ENCODE measurements around the gene EPHX1.

The EPHX1 gene

DNA sequence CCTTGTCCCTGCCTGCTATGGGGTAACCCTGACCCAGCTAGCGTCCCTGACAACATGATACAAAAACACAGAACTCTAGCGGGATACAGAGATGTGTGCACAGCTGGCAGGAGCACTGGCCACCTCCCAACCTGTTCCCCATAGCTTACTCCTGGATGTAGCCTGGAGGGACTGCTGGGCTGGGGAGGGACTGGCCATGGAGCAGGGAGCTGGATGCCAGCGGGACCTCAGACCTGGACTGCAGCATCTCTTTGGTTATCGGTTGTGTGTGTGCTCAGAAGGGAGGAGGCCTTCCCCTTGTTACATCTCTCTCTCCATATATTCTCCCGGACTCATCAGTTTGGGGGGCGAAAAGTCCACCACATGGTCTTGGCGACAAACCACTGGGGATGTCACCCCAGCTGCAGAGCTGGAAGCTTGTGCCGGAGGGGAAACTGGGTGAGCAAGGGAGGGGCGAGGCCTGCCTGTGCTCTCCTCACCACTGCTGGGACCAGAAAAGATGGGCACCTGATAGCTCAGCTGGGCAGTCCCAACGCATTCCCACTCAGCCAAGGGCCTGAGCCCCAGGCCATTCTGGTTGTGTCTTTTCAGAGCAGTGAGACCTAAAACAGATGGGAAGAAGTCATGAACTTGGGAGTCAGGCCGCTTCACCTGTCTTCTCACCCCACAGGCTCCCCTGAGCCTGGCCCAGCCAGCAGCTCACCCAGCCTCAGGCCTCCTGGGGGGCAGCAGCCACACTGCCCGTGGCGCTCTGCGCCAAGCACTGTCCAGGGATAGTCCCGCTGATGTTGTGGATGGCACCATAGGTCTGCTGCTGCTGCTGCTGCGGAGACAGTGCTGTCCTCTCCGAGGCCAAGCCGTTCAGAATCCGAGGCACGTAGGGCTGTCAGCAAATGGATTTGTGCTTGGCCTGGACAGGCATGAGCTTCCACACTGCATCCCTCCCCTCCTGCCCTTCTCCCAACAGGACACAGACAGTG is 36.7 kb downstream of the EPHX1 start:
- Histone ChIP-seq H2BK120ac (ENCODE audit: low read depth, low read length) (no peak overlapping the region), H3K4ac (ENCODE audit: low read length) (no peak overlapping the region), H4K91ac (ENCODE audit: low read depth, low read length, poor library complexity) (no peak overlapping the region), H3K18ac (ENCODE audit: low read length) (no peak overlapping the region), H2BK15ac (ENCODE audit: low read length) (no peak overlapping the region), H3K27ac (replicated peaks; ENCODE audit: low read length) (no peak overlapping the region), H2BK12ac (ENCODE audit: low read length) (no peak overlapping the region), H3K36me3 (replicated peaks in 1 of 2; ENCODE audit: control insufficient read depth in 2 of 2, insufficient read depth in 2 of 2, low read length in 2 of 2) (peaks cover 9 to 51% of the 10 kb centered on the region in 2 donors), H4K8ac (ENCODE audit: low read depth, low read length) (peak overlapping the region; percentile 89), H3K4me2 (ENCODE audit: insufficient read depth, low read length, poor library complexity, severe bottlenecking) (no peak overlapping the region), H2AK5ac (ENCODE audit: low read depth, low read length) (no peak overlapping the region), H3K4me3 (ENCODE audit: low read length in 2 of 2) (no peak overlapping the region), H2BK5ac (ENCODE audit: low read length) (no peak overlapping the region), H3K14ac (ENCODE audit: low read length) (no peak overlapping the region), H3K23ac (ENCODE audit: low read depth, low read length, poor library complexity) (no peak overlapping the region), H2AFZ (ENCODE audit: low read length) (no peak overlapping the region), H3K79me1 (ENCODE audit: low read depth, low read length) (no peaks in the 10 kb centered on the region), H3K9me3 (replicated peaks in 1 of 2; ENCODE audit: control insufficient read depth in 2 of 2, insufficient read depth in 1 of 2, low read depth in 1 of 2, low read length in 2 of 2) (peaks cover 0 to 6% of the 10 kb centered on the region in 2 donors), H3K27me3 (ENCODE audit: control insufficient read depth in 3 of 3, insufficient read depth in 3 of 3, low read depth in 1 of 3, low read length in 3 of 3) (no peaks in the 10 kb centered on the region), H3K4me1 (ENCODE audit: control insufficient read depth in 2 of 2, insufficient read depth in 1 of 2, low read depth in 1 of 2, low read length in 2 of 2) (peaks cover 0 to 4% of the 10 kb centered on the region in 2 donors), H3K9ac (ENCODE audit: low read depth, low read length, poor library complexity) (no peak overlapping the region)
- no peak for DNase-seq (ENCODE audit: low spot score)
- no CpG with 5 or more reads among the region's 20 CpGs for WGBS, 2 donors (ENCODE audit: extremely low coverage in 2 of 2, insufficient read length in 2 of 2, insufficient replicate concordance in 1 of 2)

DNA sequence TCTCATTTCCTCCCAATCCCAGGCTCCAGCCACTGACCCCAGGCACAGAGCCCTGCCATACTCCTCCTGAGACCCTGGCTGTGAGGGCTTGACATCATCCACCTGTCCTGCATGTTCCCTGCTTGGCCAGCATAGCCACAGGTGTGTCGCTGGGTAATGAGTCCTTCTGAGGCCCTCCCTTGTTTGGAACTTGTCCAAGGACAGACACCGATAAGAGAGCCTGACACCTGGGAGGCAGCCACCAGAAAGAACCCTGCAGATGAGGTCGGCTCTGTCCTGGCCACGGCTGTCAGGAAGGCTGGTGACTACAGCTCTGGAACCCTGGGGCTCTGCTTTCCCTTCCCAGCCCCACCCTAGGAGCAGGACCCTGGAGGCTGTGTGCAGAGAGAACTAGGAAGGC is 37.7 kb downstream of the EPHX1 start:
- Histone ChIP-seq H3K27ac (replicated peaks; ENCODE audit: low read length) (no peak overlapping the region), H3K4me1 (ENCODE audit: control insufficient read depth in 2 of 2, insufficient read depth in 1 of 2, low read depth in 1 of 2, low read length in 2 of 2) (peaks cover 0 to 4% of the 10 kb centered on the region in 2 donors), H3K27me3 (ENCODE audit: control insufficient read depth in 3 of 3, insufficient read depth in 3 of 3, low read depth in 1 of 3, low read length in 3 of 3) (no peaks in the 10 kb centered on the region), H3K14ac (ENCODE audit: low read length) (no peak overlapping the region), H3K9me3 (replicated peaks in 1 of 2; ENCODE audit: control insufficient read depth in 2 of 2, insufficient read depth in 1 of 2, low read depth in 1 of 2, low read length in 2 of 2) (peaks cover 0 to 6% of the 10 kb centered on the region in 2 donors), H4K8ac (ENCODE audit: low read depth, low read length) (no peak overlapping the region), H2BK12ac (ENCODE audit: low read length) (no peak overlapping the region), H3K4ac (ENCODE audit: low read length) (no peak overlapping the region), H4K91ac (ENCODE audit: low read depth, low read length, poor library complexity) (no peak overlapping the region), H3K23ac (ENCODE audit: low read depth, low read length, poor library complexity) (peak overlapping the region; percentile 87), H3K79me1 (ENCODE audit: low read depth, low read length) (no peaks in the 10 kb centered on the region), H3K4me3 (ENCODE audit: low read length in 2 of 2) (no peak overlapping the region), H3K9ac (ENCODE audit: low read depth, low read length, poor library complexity) (peak overlapping the region; percentile 31), H2BK15ac (ENCODE audit: low read length) (no peak overlapping the region), H3K4me2 (ENCODE audit: insufficient read depth, low read length, poor library complexity, severe bottlenecking) (no peak overlapping the region), H3K18ac (ENCODE audit: low read length) (no peak overlapping the region), H2BK5ac (ENCODE audit: low read length) (no peak overlapping the region), H2AK5ac (ENCODE audit: low read depth, low read length) (no peak overlapping the region), H2BK120ac (ENCODE audit: low read depth, low read length) (no peak overlapping the region), H2AFZ (ENCODE audit: low read length) (no peak overlapping the region), H3K36me3 (replicated peaks in 1 of 2; ENCODE audit: control insufficient read depth in 2 of 2, insufficient read depth in 2 of 2, low read length in 2 of 2) (peaks cover 9 to 54% of the 10 kb centered on the region in 2 donors)
- WGBS, 2 donors (ENCODE audit: extremely low coverage in 2 of 2, insufficient read length in 2 of 2, insufficient replicate concordance in 1 of 2) = no CpG with 5 or more reads among the region's 4 CpGs
- DNase-seq (ENCODE audit: low spot score) = no peak

DNA sequence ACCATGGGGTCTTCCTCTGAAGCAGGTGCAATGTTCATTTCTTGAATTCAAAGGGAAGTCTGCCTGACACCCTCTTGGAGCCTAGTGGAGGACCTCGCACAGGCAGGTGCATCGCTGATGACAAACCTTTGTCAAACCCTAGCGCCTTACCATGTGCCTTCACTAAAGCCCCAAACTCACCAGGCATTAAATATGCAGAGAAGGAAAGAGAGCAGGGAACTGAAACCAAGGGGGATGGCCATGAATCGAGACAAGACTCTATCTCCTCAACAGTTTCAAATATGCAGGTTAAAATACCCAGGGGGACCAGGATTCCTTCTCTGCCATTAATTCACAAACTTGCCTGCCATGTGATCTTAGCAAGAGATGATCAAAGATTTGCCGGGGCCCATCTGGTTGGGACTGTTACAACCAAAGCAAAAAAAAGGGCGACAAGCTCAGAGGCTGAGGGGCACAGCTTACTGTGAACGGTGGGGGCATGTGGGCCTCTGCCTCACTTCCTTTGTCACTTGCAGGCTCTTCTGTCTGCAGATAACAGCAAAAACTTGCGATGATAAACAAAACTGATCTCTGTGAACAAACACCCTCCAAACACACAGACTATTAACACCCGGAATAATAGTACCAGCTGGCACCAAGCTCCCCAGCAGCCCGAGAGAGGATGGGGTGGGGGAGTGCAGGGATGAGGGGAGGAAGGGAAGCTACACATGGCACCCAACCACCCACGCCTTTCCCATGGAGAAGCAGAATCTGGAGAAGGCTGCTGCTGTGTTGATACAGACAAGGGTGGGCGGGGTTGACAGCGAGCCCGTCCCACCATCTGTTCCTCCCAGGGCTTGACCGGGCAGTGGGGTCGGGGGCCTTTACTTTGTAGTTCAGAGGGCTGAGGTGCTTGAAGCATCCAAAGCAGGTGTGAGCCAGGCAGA is 38.4 kb downstream of the EPHX1 start:
- Histone ChIP-seq H2BK120ac (ENCODE audit: low read depth, low read length) (no peak overlapping the region), H2AFZ (ENCODE audit: low read length) (no peak overlapping the region), H3K4me3 (ENCODE audit: low read length in 2 of 2) (no peak overlapping the region), H4K91ac (ENCODE audit: low read depth, low read length, poor library complexity) (no peak overlapping the region), H3K14ac (ENCODE audit: low read length) (no peak overlapping the region), H4K8ac (ENCODE audit: low read depth, low read length) (no peak overlapping the region), H3K9me3 (replicated peaks in 1 of 2; ENCODE audit: control insufficient read depth in 2 of 2, insufficient read depth in 1 of 2, low read depth in 1 of 2, low read length in 2 of 2) (peaks cover 0 to 6% of the 10 kb centered on the region in 2 donors), H3K23ac (ENCODE audit: low read depth, low read length, poor library complexity) (peak overlapping the region; percentile 49), H3K79me1 (ENCODE audit: low read depth, low read length) (no peaks in the 10 kb centered on the region), H3K4me1 (ENCODE audit: control insufficient read depth in 2 of 2, insufficient read depth in 1 of 2, low read depth in 1 of 2, low read length in 2 of 2) (peaks cover 0 to 4% of the 10 kb centered on the region in 2 donors), H2BK15ac (ENCODE audit: low read length) (no peak overlapping the region), H2BK5ac (ENCODE audit: low read length) (no peak overlapping the region), H3K36me3 (replicated peaks in 1 of 2; ENCODE audit: control insufficient read depth in 2 of 2, insufficient read depth in 2 of 2, low read length in 2 of 2) (peaks cover 9 to 53% of the 10 kb centered on the region in 2 donors), H3K9ac (ENCODE audit: low read depth, low read length, poor library complexity) (peak overlapping the region; percentile 31), H3K4me2 (ENCODE audit: insufficient read depth, low read length, poor library complexity, severe bottlenecking) (no peak overlapping the region), H2BK12ac (ENCODE audit: low read length) (no peak overlapping the region), H3K18ac (ENCODE audit: low read length) (no peak overlapping the region), H2AK5ac (ENCODE audit: low read depth, low read length) (no peak overlapping the region), H3K27ac (replicated peaks; ENCODE audit: low read length) (no peak overlapping the region), H3K27me3 (ENCODE audit: control insufficient read depth in 3 of 3, insufficient read depth in 3 of 3, low read depth in 1 of 3, low read length in 3 of 3) (no peaks in the 10 kb centered on the region), H3K4ac (ENCODE audit: low read length) (no peak overlapping the region)
- DNase-seq (ENCODE audit: low spot score) = no peak
- WGBS, 2 donors (ENCODE audit: extremely low coverage in 2 of 2, insufficient read length in 2 of 2, insufficient replicate concordance in 1 of 2) = no CpG with 5 or more reads among the region's 16 CpGs

Data from neuronal stem cell (in vitro differentiated cells).